Measurements from ENCODE around the gene ARFGEF2. TPM values are rescaled to one million over a fixed set of nuclear protein-coding genes. Genes with fewer than 3 reads are reported as not detected.
"Not testable (repeated sequence)": the region's sequence is repeated elsewhere in the genome, so short reads cannot be mapped to it uniquely, and the experiment has no call there.

The ARFGEF2 gene
- 10 to 100 TPM in 1 of 3 donors, 1 to 10 TPM in 2; 4.3 to 11.9 (median 5.7) TPM for polyA plus RNA-seq

GRCh38 chr20:48921168-48921882 lies at the start of gene ARFGEF2:
TSS of gene ARFGEF2 (plus strand) at chr20:48921711. CDS start at chr20:48921890, 179 bp downstream.
- Mint-ChIP-seq H3K4me3 (peak within 1 kb of the TSS; percentile 90 to 98 (median 94)), H3K27me3 (ENCODE audit: low read depth in 3 of 3) (peaks cover 2 to 8% (median 6%) of the 10 kb centered on the region in 3 donors), H3K4me1 (peaks cover 35 to 55% of the 10 kb centered on the region in 2 donors), H3K36me3 (no peaks in the 10 kb centered on the region), H3K27ac (peak within 1 kb of the TSS; percentile 94 to 100 (median 98)), H3K9me3 (no peaks in the 10 kb centered on the region)
- DNase-seq = peak; percentile 93 to 94 (median 93)

- peak overlapping the region in 4 of 6 donors; percentile 17 to 58 (median 31) for H3K27ac Mint-ChIP-seq
- H3K27me3 Mint-ChIP-seq (ENCODE audit: low read depth in 3 of 3) = peaks cover 0 to 5% (median 5%) of the 10 kb centered on the region in 3 donors
- H3K4me3 Mint-ChIP-seq = peak overlapping the region; percentile 8 to 64 (median 40)
- H3K9me3 Mint-ChIP-seq = no peaks in the 10 kb centered on the region
- DNase-seq = peak; percentile 14 to 23 (median 21)
- peaks cover 34 to 41% of the 10 kb centered on the region in 2 donors for H3K4me1 Mint-ChIP-seq
- H3K36me3 Mint-ChIP-seq = no peaks in the 10 kb centered on the region
Observed at GRCh38 chr20:48875233-48875913, 46.1 kb upstream of the ARFGEF2 start.

GRCh38 chr20:48875914-48876240 lies 45.6 kb upstream of the ARFGEF2 start:
- H3K36me3 Mint-ChIP-seq = no peaks in the 10 kb centered on the region
- no peaks in the 10 kb centered on the region for H3K9me3 Mint-ChIP-seq
- no peak for DNase-seq
- peaks cover 0 to 5% (median 5%) of the 10 kb centered on the region in 3 donors for H3K27me3 Mint-ChIP-seq (ENCODE audit: low read depth in 3 of 3)
- peak overlapping the region in 1 of 5 donors; percentile 64 for H3K4me3 Mint-ChIP-seq
- no peak overlapping the region for H3K27ac Mint-ChIP-seq
- H3K4me1 Mint-ChIP-seq = peaks cover 34 to 41% of the 10 kb centered on the region in 2 donors

GRCh38 chr20:48877304-48877703 lies 44.2 kb upstream of the ARFGEF2 start:
- DNase-seq = peak in 2 of 3 donors; percentile 8 to 28
- Mint-ChIP-seq H3K36me3 (no peaks in the 10 kb centered on the region), H3K27me3 (ENCODE audit: low read depth in 3 of 3) (peaks cover 0 to 5% (median 5%) of the 10 kb centered on the region in 3 donors), H3K27ac (no peak overlapping the region), H3K4me1 (peaks cover 32 to 37% of the 10 kb centered on the region in 2 donors), H3K4me3 (no peak overlapping the region), H3K9me3 (no peaks in the 10 kb centered on the region)

- H3K4me1 Mint-ChIP-seq = peaks cover 26 to 29% of the 10 kb centered on the region in 2 donors
- no peak overlapping the region for H3K4me3 Mint-ChIP-seq
- no peak overlapping the region for H3K27ac Mint-ChIP-seq
- H3K27me3 Mint-ChIP-seq (ENCODE audit: low read depth in 3 of 3) = peaks cover 0 to 5% (median 5%) of the 10 kb centered on the region in 3 donors
- no peaks in the 10 kb centered on the region for H3K9me3 Mint-ChIP-seq
- DNase-seq = no peak
- H3K36me3 Mint-ChIP-seq = no peaks in the 10 kb centered on the region
Observed at GRCh38 chr20:48878534-48879248, 42.8 kb upstream of the ARFGEF2 start.

- DNase-seq = no peak
- no peak overlapping the region for H3K4me3 Mint-ChIP-seq
- H3K27ac Mint-ChIP-seq = peak overlapping the region in 1 of 6 donors; percentile 4
- H3K36me3 Mint-ChIP-seq = no peaks in the 10 kb centered on the region
- peaks cover 0 to 5% (median 3%) of the 10 kb centered on the region in 3 donors for H3K27me3 Mint-ChIP-seq (ENCODE audit: low read depth in 3 of 3)
- H3K9me3 Mint-ChIP-seq = no peaks in the 10 kb centered on the region
- H3K4me1 Mint-ChIP-seq = peaks cover 17 to 20% of the 10 kb centered on the region in 2 donors
Observed at GRCh38 chr20:48879612-48880245, 41.8 kb upstream of the ARFGEF2 start.

- Mint-ChIP-seq H3K36me3 (no peaks in the 10 kb centered on the region), H3K27ac (no peak overlapping the region)
Observed at GRCh38 chr20:48880331-48880730, 41.2 kb upstream of the ARFGEF2 start.

GRCh38 chr20:48880981-48881657 lies 40.4 kb upstream of the ARFGEF2 start:
- DNase-seq = no peak
- Mint-ChIP-seq H3K9me3 (no peaks in the 10 kb centered on the region), H3K4me3 (no peak overlapping the region), H3K27me3 (ENCODE audit: low read depth in 3 of 3) (peaks cover 0 to 3% (median 2%) of the 10 kb centered on the region in 3 donors), H3K4me1 (peaks cover 4 to 6% of the 10 kb centered on the region in 2 donors), H3K27ac (no peak overlapping the region), H3K36me3 (no peaks in the 10 kb centered on the region)

More at GRCh38 chr20:48880331-48880730, 41.2 kb upstream of the ARFGEF2 start:
- no peak for DNase-seq
- peaks cover 0 to 5% (median 3%) of the 10 kb centered on the region in 3 donors for H3K27me3 Mint-ChIP-seq (ENCODE audit: low read depth in 3 of 3)
- no peak overlapping the region for H3K4me3 Mint-ChIP-seq
- H3K4me1 Mint-ChIP-seq = peaks cover 11 to 14% of the 10 kb centered on the region in 2 donors
- H3K9me3 Mint-ChIP-seq = no peaks in the 10 kb centered on the region

- DNase-seq = no peak
- Mint-ChIP-seq H3K36me3 (no peaks in the 10 kb centered on the region), H3K9me3 (no peaks in the 10 kb centered on the region), H3K4me3 (no peak overlapping the region), H3K27ac (no peak overlapping the region), H3K4me1 (no peaks in the 10 kb centered on the region), H3K27me3 (ENCODE audit: low read depth in 3 of 3) (peaks cover 0 to 4% (median 0%) of the 10 kb centered on the region in 3 donors)
Observed at GRCh38 chr20:48885237-48885636, 36.3 kb upstream of the ARFGEF2 start.

- Mint-ChIP-seq H3K4me1 (peaks cover 0 to 1% of the 10 kb centered on the region in 2 donors), H3K27me3 (ENCODE audit: low read depth in 3 of 3) (peaks cover 0 to 6% (median under 1%) of the 10 kb centered on the region in 3 donors)
Observed at GRCh38 chr20:48886194-48886593, 35.3 kb upstream of the ARFGEF2 start.

GRCh38 chr20:48886811-48887210 lies 34.7 kb upstream of the ARFGEF2 start:
- Mint-ChIP-seq H3K9me3 (no peaks in the 10 kb centered on the region), H3K27me3 (ENCODE audit: low read depth in 3 of 3) (peaks cover 0 to 6% (median 2%) of the 10 kb centered on the region in 3 donors), H3K27ac (no peak overlapping the region), H3K36me3 (no peaks in the 10 kb centered on the region), H3K4me1 (peaks cover 0 to 1% of the 10 kb centered on the region in 2 donors), H3K4me3 (no peak overlapping the region)
- no peak for DNase-seq

More at GRCh38 chr20:48886194-48886593, 35.3 kb upstream of the ARFGEF2 start:
- Mint-ChIP-seq H3K4me3 (no peak overlapping the region), H3K36me3 (no peaks in the 10 kb centered on the region), H3K27ac (no peak overlapping the region), H3K9me3 (no peaks in the 10 kb centered on the region)
- no peak for DNase-seq

GRCh38 chr20:48888517-48888916 lies 33.0 kb upstream of the ARFGEF2 start:
- H3K27me3 Mint-ChIP-seq (ENCODE audit: low read depth in 3 of 3); H3K4me1 Mint-ChIP-seq; H3K27ac Mint-ChIP-seq; H3K9me3 Mint-ChIP-seq; H3K36me3 Mint-ChIP-seq; H3K4me3 Mint-ChIP-seq; DNase-seq: not testable (repeated sequence)
